Peyer's patch (tissue), 4 donors: Measurements from ENCODE around the gene AP1M1. TPM values are rescaled to one million over a fixed set of nuclear protein-coding genes. Genes with fewer than 3 reads are reported as not detected.
"Not testable (repeated sequence)": the region's sequence is repeated elsewhere in the genome, so short reads cannot be mapped to it uniquely, and the experiment has no call there.

Experiments
- DNase-seq, 3 donors: peaks; one replicate each; pipeline ENCODE4 v3.0.0-alpha.2; 2017 to 2019
- H3K27ac ChIP-seq, 4 donors: fragments of 200-600 bp; sonication (generic); one replicate each; pipeline ENCODE4 v1.5.1; 2016 to 2019
- H3K27me3 ChIP-seq, 2 donors: fragments of 200-600 bp; sonication (generic); one replicate each; pipeline ENCODE4 v1.5.1; 2019
- H3K36me3 ChIP-seq, 3 donors: fragments of 200-600 bp; sonication (generic); one replicate each; pipeline ENCODE4 v1.5.1; 2016 to 2019
- H3K4me1 ChIP-seq, 4 donors: fragments of 200-600 bp; sonication (generic); one replicate each; pipeline ENCODE4 v1.5.1; 2016 to 2019
- H3K4me3 ChIP-seq, 4 donors: fragments of 200-600 bp; sonication (generic); 1 replicate in 3 of 4; 2 replicates in 1 of 4; pipeline ENCODE4 v1.5.1; 2016 to 2019; ENCODE audit warnings: mild to moderate bottlenecking in 1 of 4
- H3K9me3 ChIP-seq, 4 donors: fragments of 200-600 bp; sonication (generic); one replicate each; pipeline ENCODE4 v1.5.1; 2016 to 2019; ENCODE audit warnings: mild to moderate bottlenecking in 1 of 4
- CTCF ChIP-seq, 6 experiments: fragments of 450-650 bp in 4 of 6; fragments of 200-600 bp in 2 of 6; sonication (generic) in 1 of 6; IDR thresholded peaks; one replicate each; pipeline ENCODE4 v1.5.1; 2017 to 2019; ENCODE audit warnings: antibody characterized with exemption in 6 of 6, mild to moderate bottlenecking in 3 of 6, moderate library complexity in 1 of 6
- POLR2A ChIP-seq, 2 donors: fragments of 450-650 bp; IDR thresholded peaks; one replicate each; pipeline ENCODE4 v1.5.1; 2017; ENCODE audit warnings: antibody characterized with exemption in 2 of 2, mild to moderate bottlenecking in 2 of 2, moderate library complexity in 2 of 2
- total RNA-seq, 4 donors: library from RNA; depleted of rRNA; stranded (reverse); fragments of >200 nt; gene quantifications; one replicate each; pipeline ENCODE4 v1.1.0, GENCODE V29; 2016

AP1M1 gene
- total RNA-seq, 4 donors from 2014 or later, result 52.7 to 83.9 (median 62.8) TPM

GRCh38 chr19:16274447-16274846 lies 76.7 kb downstream of the AP1M1 start:
- no peak overlapping the region for H3K4me3 ChIP-seq
- H3K27me3 ChIP-seq, result no peaks in the 10 kb centered on the region
- peaks cover 0 to 7% (median 0%) of the 10 kb centered on the region in 4 donors for H3K4me1 ChIP-seq
- no peak for DNase-seq
- H3K9me3 ChIP-seq, result no peaks in the 10 kb centered on the region
- H3K27ac ChIP-seq, result no peak overlapping the region
- TF ChIP-seq POLR2A (IDR thresholded peaks at IDR 0.05) (no peak), CTCF (IDR thresholded peaks at IDR 0.05) (no peak)
- H3K36me3 ChIP-seq, result no peaks in the 10 kb centered on the region

GRCh38 chr19:16280306-16280705 lies 82.6 kb downstream of the AP1M1 start:
- DNase-seq, result no peak
- Histone ChIP-seq H3K27ac (no peak overlapping the region), H3K4me1 (peaks cover 0 to 16% (median 2%) of the 10 kb centered on the region in 4 donors)

GRCh38 chr19:16281743-16282142 lies 84.0 kb downstream of the AP1M1 start:
- H3K36me3 ChIP-seq, result no peaks in the 10 kb centered on the region
- TF ChIP-seq POLR2A (IDR thresholded peaks at IDR 0.05), result no peak
- TF ChIP-seq CTCF (IDR thresholded peaks at IDR 0.05), result no peak

More at GRCh38 chr19:16280306-16280705, 82.6 kb downstream of the AP1M1 start:
- Histone ChIP-seq H3K9me3 (no peaks in the 10 kb centered on the region), H3K4me3 (no peak overlapping the region), H3K27me3 (no peaks in the 10 kb centered on the region), H3K36me3 (no peaks in the 10 kb centered on the region)
- no peak for TF ChIP-seq CTCF (IDR thresholded peaks at IDR 0.05)
- no peak for TF ChIP-seq POLR2A (IDR thresholded peaks at IDR 0.05)

GRCh38 chr19:16283210-16284061 lies 85.7 kb downstream of the AP1M1 start:
- DNase-seq, result peak; percentile 53 to 78 (median 64)
- H3K4me1 ChIP-seq, result peaks cover 0 to 24% (median 2%) of the 10 kb centered on the region in 4 donors
- H3K27ac ChIP-seq, result peak overlapping the region; percentile 69 to 92 (median 86)
- peak overlapping the region in 3 of 4 donors; percentile 18 to 40 (median 22) for H3K4me3 ChIP-seq
- no peak for TF ChIP-seq CTCF (IDR thresholded peaks at IDR 0.05)
- peak; percentile 12 to 32 for TF ChIP-seq POLR2A (IDR thresholded peaks at IDR 0.05)
- no peaks in the 10 kb centered on the region for H3K9me3 ChIP-seq
- no peaks in the 10 kb centered on the region for H3K27me3 ChIP-seq
- no peaks in the 10 kb centered on the region for H3K36me3 ChIP-seq

More at GRCh38 chr19:16281743-16282142, 84.0 kb downstream of the AP1M1 start:
- Histone ChIP-seq H3K9me3 (no peaks in the 10 kb centered on the region), H3K4me1 (peaks cover 0 to 24% (median 2%) of the 10 kb centered on the region in 4 donors), H3K4me3 (no peak overlapping the region), H3K27me3 (no peaks in the 10 kb centered on the region), H3K27ac (no peak overlapping the region)
- DNase-seq, result no peak

- Histone ChIP-seq H3K36me3 (no peaks in the 10 kb centered on the region), H3K4me3 (no peak overlapping the region), H3K4me1 (peaks cover 0 to 16% (median 2%) of the 10 kb centered on the region in 4 donors), H3K27ac (peak overlapping the region in 3 of 4 donors; percentile 69 to 92 (median 90)), H3K9me3 (no peaks in the 10 kb centered on the region), H3K27me3 (no peaks in the 10 kb centered on the region)
- TF ChIP-seq POLR2A (IDR thresholded peaks at IDR 0.05), result no peak
- TF ChIP-seq CTCF (IDR thresholded peaks at IDR 0.05), result no peak
- no peak for DNase-seq
These were observed 86.8 kb downstream of the AP1M1 start for GRCh38 chr19:16284505-16284904.

- not testable (repeated sequence) for DNase-seq, H3K9me3 ChIP-seq, H3K27me3 ChIP-seq, H3K36me3 ChIP-seq, H3K4me3 ChIP-seq
- H3K27ac ChIP-seq, result peak overlapping the region in 2 of 4 donors; percentile 90 to 92
- peaks cover 0 to 15% (median 2%) of the 10 kb centered on the region in 4 donors for H3K4me1 ChIP-seq
These were observed 87.4 kb downstream of the AP1M1 start for GRCh38 chr19:16285079-16285478.
